ENCODE data around the gene FXYD2. TPM values are rescaled to one million over a fixed set of nuclear protein-coding genes. Genes with fewer than 3 reads are reported as not detected.

Gene FXYD2
- total RNA-seq, 1 experiment from 2014 or later, result 9.0 TPM

- intact Hi-C loops (cut with micrococcal nuclease; ENCODE audit: unreplicated experiment), result no loop called here
- H3K27ac Mint-ChIP-seq (ENCODE audit: unreplicated experiment), result no peak overlapping the region
- peaks cover under 1% of the 10 kb centered on the region for H3K27me3 Mint-ChIP-seq (ENCODE audit: unreplicated experiment)
- BruUV-seq (replicated peaks), result no TSS peak
- TF ChIP-seq CTCF (IDR thresholded peaks at IDR 0.05; ENCODE audit: unreplicated experiment), result no peak
- no peaks in the 10 kb centered on the region for H3K4me1 Mint-ChIP-seq (ENCODE audit: low read depth, unreplicated experiment)
- no peak overlapping the region for H3K4me3 Mint-ChIP-seq (ENCODE audit: low read depth, unreplicated experiment)
- DNase-seq, result no peak
- H3K36me3 Mint-ChIP-seq (ENCODE audit: insufficient read depth, unreplicated experiment), result no peaks in the 10 kb centered on the region
- CTCF ChIA-PET, result interaction anchor here (2.8 kb wide), 1 partner anchor 106 kb away, joined by 11 read pairs; no protein-coding TSS in a partner anchor
- no peaks in the 10 kb centered on the region for H3K9me3 Mint-ChIP-seq (ENCODE audit: low read depth, unreplicated experiment)
Observed at GRCh38 chr11:117840881-117841550, 16.5 kb upstream of the FXYD2 start.

- CTCF ChIA-PET, result no interaction called here
- intact Hi-C loops (cut with micrococcal nuclease; ENCODE audit: unreplicated experiment), result no loop called here
Observed at GRCh38 chr11:117839936-117840813, 15.6 kb upstream of the FXYD2 start.

GRCh38 chr11:117839380-117839881 is 14.9 kb upstream of the FXYD2 start:
- H3K9me3 Mint-ChIP-seq (ENCODE audit: low read depth, unreplicated experiment), result no peaks in the 10 kb centered on the region
- no peaks in the 10 kb centered on the region for H3K36me3 Mint-ChIP-seq (ENCODE audit: insufficient read depth, unreplicated experiment)
- CTCF ChIA-PET, result no interaction called here
- no peak overlapping the region for H3K27ac Mint-ChIP-seq (ENCODE audit: unreplicated experiment)
- no TSS peak for BruUV-seq (replicated peaks)
- H3K4me3 Mint-ChIP-seq (ENCODE audit: low read depth, unreplicated experiment), result no peak overlapping the region
- DNase-seq, result no peak
- no peaks in the 10 kb centered on the region for H3K27me3 Mint-ChIP-seq (ENCODE audit: unreplicated experiment)
- intact Hi-C loops (cut with micrococcal nuclease; ENCODE audit: unreplicated experiment), result no loop called here
- TF ChIP-seq CTCF (IDR thresholded peaks at IDR 0.05; ENCODE audit: unreplicated experiment), result no peak
- no peaks in the 10 kb centered on the region for H3K4me1 Mint-ChIP-seq (ENCODE audit: low read depth, unreplicated experiment)

More at GRCh38 chr11:117839936-117840813, 15.6 kb upstream of the FXYD2 start:
- H3K9me3 Mint-ChIP-seq (ENCODE audit: low read depth, unreplicated experiment), result no peaks in the 10 kb centered on the region
- no peak overlapping the region for H3K27ac Mint-ChIP-seq (ENCODE audit: unreplicated experiment)
- DNase-seq, result no peak
- no peak for TF ChIP-seq CTCF (IDR thresholded peaks at IDR 0.05; ENCODE audit: unreplicated experiment)
- H3K36me3 Mint-ChIP-seq (ENCODE audit: insufficient read depth, unreplicated experiment), result no peaks in the 10 kb centered on the region
- H3K4me3 Mint-ChIP-seq (ENCODE audit: low read depth, unreplicated experiment), result no peak overlapping the region
- H3K4me1 Mint-ChIP-seq (ENCODE audit: low read depth, unreplicated experiment), result no peaks in the 10 kb centered on the region
- H3K27me3 Mint-ChIP-seq (ENCODE audit: unreplicated experiment), result no peaks in the 10 kb centered on the region
- no TSS peak for BruUV-seq (replicated peaks)

GRCh38 chr11:117838901-117839300 is 14.4 kb upstream of the FXYD2 start:
- no peaks in the 10 kb centered on the region for H3K27me3 Mint-ChIP-seq (ENCODE audit: unreplicated experiment)
- H3K9me3 Mint-ChIP-seq (ENCODE audit: low read depth, unreplicated experiment), result no peaks in the 10 kb centered on the region
- no peak overlapping the region for H3K27ac Mint-ChIP-seq (ENCODE audit: unreplicated experiment)
- no peak for DNase-seq
- BruUV-seq (replicated peaks), result no TSS peak
- CTCF ChIA-PET, result no interaction called here
- H3K4me1 Mint-ChIP-seq (ENCODE audit: low read depth, unreplicated experiment), result peaks cover 4% of the 10 kb centered on the region
- no peaks in the 10 kb centered on the region for H3K36me3 Mint-ChIP-seq (ENCODE audit: insufficient read depth, unreplicated experiment)
- no peak overlapping the region for H3K4me3 Mint-ChIP-seq (ENCODE audit: low read depth, unreplicated experiment)
- intact Hi-C loops (cut with micrococcal nuclease; ENCODE audit: unreplicated experiment), result no loop called here
- TF ChIP-seq CTCF (IDR thresholded peaks at IDR 0.05; ENCODE audit: unreplicated experiment), result no peak

All from Calu3 (cell line).